MG63 (cell line): ENCODE data around the gene BIRC5. TPM values are rescaled to one million over a fixed set of nuclear protein-coding genes. Genes with fewer than 3 reads are reported as not detected.

Experiments used
- DNase-seq: peaks from one replicate; pipeline ENCODE4 v3.0.0-alpha.2; 2020
- H3K27me3 ChIP-seq: fragments of 250-450 bp; sonication (Bioruptor Pico); 2 replicates; pipeline ENCODE4 v1.5.1; 2020; ENCODE audit warnings: mild to moderate bottlenecking, moderate library complexity
- H3K36me3 ChIP-seq: fragments of 250-450 bp; sonication (Bioruptor Pico); 2 replicates; pipeline ENCODE4 v1.5.1; 2020; ENCODE audit warnings: mild to moderate bottlenecking, moderate library complexity
- H3K4me3 ChIP-seq: fragments of 250-450 bp; sonication (Bioruptor Pico); 2 replicates; pipeline ENCODE4 v1.5.1; 2020; ENCODE audit warnings: mild to moderate bottlenecking, moderate library complexity
- H3K9me3 ChIP-seq: fragments of 250-450 bp; sonication (Bioruptor Pico); 2 replicates; pipeline ENCODE4 v1.5.1; 2020; ENCODE audit warnings: mild to moderate bottlenecking, moderate library complexity
- total RNA-seq: library from RNA; depleted of rRNA; stranded (reverse); fragments of >200 nt; shearing (Covaris generic); gene quantifications from 2 replicates; pipeline ENCODE4 v1.2.3, GENCODE V29; 2014; ENCODE audit warnings: low replicate concordance; rRNA removed

BIRC5 gene
- total RNA-seq, 1 experiment from 2014 or later, result 218 TPM

GRCh38 chr17:78271419-78272170 is 57.5 kb downstream of the BIRC5 start:
- no peak for DNase-seq
- no peaks in the 10 kb centered on the region for H3K27me3 ChIP-seq
- H3K4me3 ChIP-seq, result no peak overlapping the region
- H3K36me3 ChIP-seq, result no peaks in the 10 kb centered on the region
- H3K9me3 ChIP-seq, result no peaks in the 10 kb centered on the region

- no peak for DNase-seq
- Histone ChIP-seq H3K36me3 (no peaks in the 10 kb centered on the region), H3K4me3 (no peak overlapping the region), H3K27me3 (no peaks in the 10 kb centered on the region), H3K9me3 (no peaks in the 10 kb centered on the region)
These were observed 58.3 kb downstream of the BIRC5 start for GRCh38 chr17:78272181-78272913.

- DNase-seq, result no peak
- H3K36me3 ChIP-seq, result no peaks in the 10 kb centered on the region
- no peaks in the 10 kb centered on the region for H3K27me3 ChIP-seq
- no peak overlapping the region for H3K4me3 ChIP-seq
- H3K9me3 ChIP-seq, result no peaks in the 10 kb centered on the region
These were observed 58.8 kb downstream of the BIRC5 start for GRCh38 chr17:78272914-78273258.

- Histone ChIP-seq H3K36me3 (no peaks in the 10 kb centered on the region), H3K27me3 (no peaks in the 10 kb centered on the region), H3K4me3 (no peak overlapping the region), H3K9me3 (no peaks in the 10 kb centered on the region)
- no peak for DNase-seq
These were observed 59.8 kb downstream of the BIRC5 start for GRCh38 chr17:78273813-78274212.

Other genes with a start within 250 kb of the BIRC5 start
- gene TMC6, start 85.5 kb upstream of the BIRC5 start, total RNA-seq, result 0.32 and 2.1 TPM in 2 replicates
- gene TMC8, start 83.5 kb upstream of the BIRC5 start, total RNA-seq, result not detected in 2 replicates
- gene C17orf99, start 67.9 kb upstream of the BIRC5 start, total RNA-seq, result not detected in 2 replicates
- 41.3 and 73.2 TPM in 2 replicates for gene SYNGR2, start 45.7 kb upstream of the BIRC5 start, total RNA-seq
- gene TK1, start 27.2 kb upstream of the BIRC5 start, total RNA-seq, result 147 and 288 TPM in 2 replicates
- 49.6 and 74.8 TPM in 2 replicates for gene AFMID, start 26.9 kb upstream of the BIRC5 start, total RNA-seq
- not detected in 2 replicates for gene TMEM235, start 17.4 kb downstream of the BIRC5 start, total RNA-seq
- gene SOCS3, start 145.8 kb downstream of the BIRC5 start, total RNA-seq, result 23.4 and 32.9 TPM in 2 replicates
- 47.3 and 48.7 TPM in 2 replicates for gene PGS1, start 164.4 kb downstream of the BIRC5 start, total RNA-seq